ENCODE data around the gene STAB2. TPM values are rescaled to one million over a fixed set of nuclear protein-coding genes. Genes with fewer than 3 reads are reported as not detected.
A peak's percentile ranks its signal among the peaks of the same experiment; 100 is the strongest.

Gene STAB2
- total RNA-seq, 1 donor from 2014 or later, result not detected

GRCh38 chr12:103779410-103780092 lies 192.5 kb downstream of the STAB2 start:
- no peaks in the 10 kb centered on the region for H3K27me3 Mint-ChIP-seq (ENCODE audit: low read depth)
- H3K4me1 Mint-ChIP-seq (ENCODE audit: low read depth), result peaks cover 15% of the 10 kb centered on the region
- no peak for DNase-seq (ENCODE audit: low spot score)
- H3K27ac Mint-ChIP-seq (ENCODE audit: unreplicated experiment), result peak overlapping the region; percentile 70
- H3K4me3 Mint-ChIP-seq (ENCODE audit: unreplicated experiment), result no peak overlapping the region
- H3K36me3 Mint-ChIP-seq (ENCODE audit: low read depth), result peaks cover 57% of the 10 kb centered on the region
- no peak for TF ChIP-seq CTCF (IDR thresholded peaks at IDR 0.05)
- H3K9me3 Mint-ChIP-seq (ENCODE audit: low read depth), result no peaks in the 10 kb centered on the region

GRCh38 chr12:103780093-103780440 lies 193.0 kb downstream of the STAB2 start:
- peaks cover 15% of the 10 kb centered on the region for H3K4me1 Mint-ChIP-seq (ENCODE audit: low read depth)
- no peaks in the 10 kb centered on the region for H3K9me3 Mint-ChIP-seq (ENCODE audit: low read depth)
- no peak overlapping the region for H3K4me3 Mint-ChIP-seq (ENCODE audit: unreplicated experiment)
- no peak for TF ChIP-seq CTCF (IDR thresholded peaks at IDR 0.05)
- no peaks in the 10 kb centered on the region for H3K27me3 Mint-ChIP-seq (ENCODE audit: low read depth)
- peak overlapping the region; percentile 70 for H3K27ac Mint-ChIP-seq (ENCODE audit: unreplicated experiment)
- H3K36me3 Mint-ChIP-seq (ENCODE audit: low read depth), result peaks cover 54% of the 10 kb centered on the region
- no peak for DNase-seq (ENCODE audit: low spot score)

- H3K27me3 Mint-ChIP-seq (ENCODE audit: low read depth), result no peaks in the 10 kb centered on the region
- peaks cover 51% of the 10 kb centered on the region for H3K36me3 Mint-ChIP-seq (ENCODE audit: low read depth)
- no peak for TF ChIP-seq CTCF (IDR thresholded peaks at IDR 0.05)
- H3K27ac Mint-ChIP-seq (ENCODE audit: unreplicated experiment), result no peak overlapping the region
- DNase-seq (ENCODE audit: low spot score), result no peak
- no peaks in the 10 kb centered on the region for H3K9me3 Mint-ChIP-seq (ENCODE audit: low read depth)
- peaks cover 19% of the 10 kb centered on the region for H3K4me1 Mint-ChIP-seq (ENCODE audit: low read depth)
- no peak overlapping the region for H3K4me3 Mint-ChIP-seq (ENCODE audit: unreplicated experiment)
These were observed 193.9 kb downstream of the STAB2 start for GRCh38 chr12:103780992-103781391.

GRCh38 chr12:103782399-103782798 lies 195.3 kb downstream of the STAB2 start:
- Mint-ChIP-seq H3K27me3 (ENCODE audit: low read depth) (no peaks in the 10 kb centered on the region), H3K27ac (ENCODE audit: unreplicated experiment) (no peak overlapping the region), H3K4me1 (ENCODE audit: low read depth) (peaks cover 20% of the 10 kb centered on the region), H3K36me3 (ENCODE audit: low read depth) (peaks cover 42% of the 10 kb centered on the region), H3K4me3 (ENCODE audit: unreplicated experiment) (no peak overlapping the region), H3K9me3 (ENCODE audit: low read depth) (no peaks in the 10 kb centered on the region)
- no peak for TF ChIP-seq CTCF (IDR thresholded peaks at IDR 0.05)
- no peak for DNase-seq (ENCODE audit: low spot score)

- no peaks in the 10 kb centered on the region for H3K27me3 Mint-ChIP-seq (ENCODE audit: low read depth)
These were observed 196.9 kb downstream of the STAB2 start for GRCh38 chr12:103783744-103784664.

More at GRCh38 chr12:103783744-103784664, 196.9 kb downstream of the STAB2 start:
- DNase-seq (ENCODE audit: low spot score), result no peak
- TF ChIP-seq CTCF (IDR thresholded peaks at IDR 0.05), result peak; percentile 12
- Mint-ChIP-seq H3K4me1 (ENCODE audit: low read depth) (peaks cover 20% of the 10 kb centered on the region), H3K27ac (ENCODE audit: unreplicated experiment) (no peak overlapping the region), H3K9me3 (ENCODE audit: low read depth) (no peaks in the 10 kb centered on the region), H3K36me3 (ENCODE audit: low read depth) (peaks cover 31% of the 10 kb centered on the region), H3K4me3 (ENCODE audit: unreplicated experiment) (no peak overlapping the region)

Measured in chondrocyte (in vitro differentiated cells).